WTC11 (cell line): ENCODE results near the gene MIEF1.
A peak's percentile ranks its signal among the peaks of the same experiment; 100 is the strongest.

ENCODE experiments used
- AFF4 ChIP-seq: sonication (generic); formaldehyde crosslinking; IDR thresholded peaks from 2 replicates; pipeline ENCODE4 v1.8.1; 2023; ENCODE audit warnings: mild to moderate bottlenecking, missing genetic modification reagents, borderline replicate concordance
- ATF1 ChIP-seq: sonication (generic); formaldehyde crosslinking; IDR thresholded peaks from 2 replicates; pipeline ENCODE4 v1.8.1; 2023; ENCODE audit warnings: mild to moderate bottlenecking, moderate library complexity, missing genetic modification reagents
- CREM ChIP-seq: sonication (generic); formaldehyde crosslinking; IDR thresholded peaks from 2 replicates; pipeline ENCODE4 v1.8.1; 2022; ENCODE audit warnings: mild to moderate bottlenecking, missing genetic modification reagents, moderate library complexity
- CTCF ChIP-seq: fragments of 200-600 bp; IDR thresholded peaks from 2 replicates; pipeline ENCODE4 v1.8.0; 2022; ENCODE audit warnings: antibody characterized with exemption
- E2F1 ChIP-seq: sonication (generic); formaldehyde crosslinking; IDR thresholded peaks from 2 replicates; pipeline ENCODE4 v1.8.0; 2022; ENCODE audit warnings: mild to moderate bottlenecking, missing genetic modification reagents
- E2F5 ChIP-seq: sonication (generic); formaldehyde crosslinking; IDR thresholded peaks from 2 replicates; pipeline ENCODE4 v1.8.1; 2022; ENCODE audit warnings: mild to moderate bottlenecking, moderate library complexity, missing genetic modification reagents
- ELF4 ChIP-seq: sonication (generic); formaldehyde crosslinking; IDR thresholded peaks from 2 replicates; pipeline ENCODE4 v1.8.1; 2022; ENCODE audit warnings: low read depth, mild to moderate bottlenecking, moderate library complexity, missing genetic modification reagents
- NFATC4 ChIP-seq: fragments of 250-450 bp; sonication (Bioruptor Pico); IDR thresholded peaks from 2 replicates; pipeline ENCODE4 v1.9.0; 2021; ENCODE audit warnings: mild to moderate bottlenecking
- NR2C2 ChIP-seq: sonication (generic); formaldehyde crosslinking; IDR thresholded peaks from 2 replicates; pipeline ENCODE4 v1.8.0; 2022; ENCODE audit warnings: mild to moderate bottlenecking, missing genetic modification reagents
- PRDM15 ChIP-seq: sonication (generic); formaldehyde crosslinking; IDR thresholded peaks from 2 replicates; pipeline ENCODE4 v1.8.0; 2022; ENCODE audit warnings: missing genetic modification reagents
- ZNF121 ChIP-seq: sonication (generic); formaldehyde crosslinking; IDR thresholded peaks from 2 replicates; pipeline ENCODE4 v1.8.0; 2023; ENCODE audit warnings: missing genetic modification reagents
- ZNF416 ChIP-seq: fragments of 250-450 bp; sonication (Bioruptor Pico); IDR thresholded peaks from 2 replicates; pipeline ENCODE4 v1.9.0; 2021; ENCODE audit warnings: mild to moderate bottlenecking, inconsistent platforms
- ZNF512 ChIP-seq: sonication (generic); formaldehyde crosslinking; IDR thresholded peaks from 2 replicates; pipeline ENCODE4 v1.8.1; 2022; ENCODE audit warnings: missing genetic modification reagents, borderline replicate concordance

GRCh38 chr22:39496131-39496838, 5.8 kb upstream of the MIEF1 start:
- TF ChIP-seq NFATC4 (CRISPR knock-in tag): no peak
- TF ChIP-seq CTCF: peak; percentile 70
- no peak for TF ChIP-seq ELF4 (CRISPR knock-in tag)
- no peak for TF ChIP-seq PRDM15 (CRISPR knock-in tag)
- no peak for TF ChIP-seq NR2C2 (CRISPR knock-in tag)
- TF ChIP-seq E2F1 (CRISPR knock-in tag): no peak
- no peak for TF ChIP-seq ATF1 (CRISPR knock-in tag)
- TF ChIP-seq AFF4: no peak
- TF ChIP-seq ZNF512 (CRISPR knock-in tag): no peak
- no peak for TF ChIP-seq CREM
- TF ChIP-seq E2F5 (CRISPR knock-in tag): no peak
- no peak for TF ChIP-seq ZNF416
- no peak for TF ChIP-seq ZNF121 (CRISPR knock-in tag)
